Stimulated activated CD8-positive, alpha-beta memory T cell treated with anti-CD3 and anti-CD28 coated beads, Interleukin-15, amount 100 ng/mL, for 4 hours (primary cell): ENCODE data around the gene MACC1.

Source experiments
- DNase-seq, 2 donors: peaks; one replicate each; pipeline ENCODE4 v3.0.0-alpha.2; 2020; ENCODE audit warnings: low read depth in 2 of 2

The MACC1 gene

DNA sequence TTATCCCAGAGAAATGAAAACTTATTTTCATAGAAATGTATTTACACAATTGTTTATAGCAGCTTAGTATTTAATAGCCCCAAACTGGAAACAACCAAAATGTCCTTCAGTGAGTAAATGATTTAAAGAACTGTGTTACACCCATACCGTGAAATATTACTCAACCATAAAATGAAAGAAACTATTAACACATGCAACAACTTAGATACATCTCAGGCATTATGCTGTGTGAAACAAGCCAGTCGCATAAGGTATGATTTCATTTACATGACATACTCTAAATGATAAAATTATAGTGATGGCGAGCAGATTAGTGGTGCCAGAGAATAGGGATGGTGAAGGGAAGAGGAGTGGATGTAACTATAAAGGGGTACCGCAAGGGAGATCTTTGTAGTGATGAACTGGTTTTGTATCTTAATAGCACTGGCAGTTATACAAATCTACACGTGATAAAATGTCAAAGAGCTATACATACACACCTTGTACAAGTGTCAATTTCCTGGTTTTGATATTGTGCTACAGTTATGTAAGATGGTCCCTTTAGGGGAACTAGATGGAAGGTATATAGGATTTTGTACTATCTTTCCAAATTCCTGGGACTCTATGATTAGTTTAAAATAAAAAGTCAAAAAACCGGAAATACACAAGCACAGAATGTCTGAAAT is 40.5 kb downstream of the MACC1 start:
- DNase-seq = no peak

DNA sequence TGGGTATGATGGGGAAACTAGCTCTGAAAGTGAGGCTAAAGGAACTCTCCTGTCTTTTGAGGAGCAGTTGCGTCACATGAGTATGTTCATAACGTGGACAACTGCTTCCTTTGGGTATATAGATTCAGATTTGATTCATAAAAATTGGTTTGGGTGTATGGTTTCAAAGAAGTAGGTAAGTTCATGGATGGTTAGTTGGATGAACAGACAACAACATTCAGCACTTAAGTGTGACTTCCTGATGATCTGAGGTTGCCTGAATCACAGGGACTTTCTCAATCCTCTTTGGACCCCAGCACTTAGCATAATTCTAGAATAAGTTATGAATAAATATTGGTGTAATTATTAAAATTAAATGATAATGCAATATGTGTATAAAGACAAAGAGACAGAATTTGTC is 43.4 kb downstream of the MACC1 start:
- DNase-seq = no peak

- no peak for DNase-seq
Measured at GRCh38 chr7:20172736-20173334, 44.3 kb downstream of the MACC1 start.

DNA sequence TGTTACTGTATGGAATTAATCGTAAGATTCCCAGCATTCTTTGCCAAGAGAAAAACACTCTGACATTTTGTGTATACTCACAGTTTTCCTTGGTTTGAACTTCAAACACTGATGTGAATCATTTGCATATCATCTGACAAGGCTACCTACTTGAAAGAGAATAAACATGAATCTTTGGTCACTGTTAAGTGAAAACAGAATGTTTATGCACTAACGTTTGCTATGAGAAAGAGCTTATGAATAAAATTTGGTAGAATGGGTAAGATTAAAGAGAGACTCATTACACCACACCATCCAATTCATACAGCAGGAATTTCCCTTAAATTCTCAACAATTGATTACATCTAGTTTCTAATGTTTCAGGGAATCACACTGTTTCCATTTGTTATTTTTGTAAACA is 46.6 kb downstream of the MACC1 start:
- no peak for DNase-seq

GRCh38 chr7:20165146-20165510 is 52.1 kb downstream of the MACC1 start:
- DNase-seq = no peak

DNA sequence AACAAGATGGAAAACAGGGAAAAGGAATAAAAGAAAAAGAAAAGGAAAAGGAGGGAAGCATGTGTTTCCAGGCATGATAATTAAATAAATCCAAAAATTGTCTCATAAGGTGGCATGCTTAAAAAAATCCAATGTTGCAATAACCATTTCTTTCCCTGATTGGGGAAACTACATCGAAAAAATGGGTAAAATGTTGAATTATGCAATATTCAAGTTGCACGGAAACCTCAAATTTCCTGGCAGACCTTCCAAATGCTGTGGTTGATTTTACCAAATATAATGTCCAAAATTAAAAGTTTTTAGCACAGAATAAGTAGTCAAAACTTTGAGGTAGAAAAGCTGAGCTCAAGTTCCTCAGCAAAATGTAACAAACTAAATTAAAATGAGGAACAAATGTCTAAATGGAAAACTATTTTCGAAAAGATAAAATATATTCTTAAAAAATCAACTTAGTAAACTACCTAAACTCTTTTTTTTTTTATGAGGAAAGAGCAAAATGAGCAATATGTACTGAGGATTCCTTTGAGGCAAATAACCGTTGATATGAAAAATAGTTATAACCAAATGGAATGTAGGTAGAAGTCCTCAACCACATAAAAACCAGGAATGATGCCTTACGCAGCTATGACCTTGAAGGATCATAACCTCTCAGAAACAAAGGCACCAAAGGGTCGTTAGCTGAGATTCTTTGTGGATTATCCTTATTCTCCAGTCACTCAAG is 52.6 kb downstream of the MACC1 start:
- DNase-seq = no peak

GRCh38 chr7:20162665-20163064 is 54.5 kb downstream of the MACC1 start:
- DNase-seq = no peak

DNA sequence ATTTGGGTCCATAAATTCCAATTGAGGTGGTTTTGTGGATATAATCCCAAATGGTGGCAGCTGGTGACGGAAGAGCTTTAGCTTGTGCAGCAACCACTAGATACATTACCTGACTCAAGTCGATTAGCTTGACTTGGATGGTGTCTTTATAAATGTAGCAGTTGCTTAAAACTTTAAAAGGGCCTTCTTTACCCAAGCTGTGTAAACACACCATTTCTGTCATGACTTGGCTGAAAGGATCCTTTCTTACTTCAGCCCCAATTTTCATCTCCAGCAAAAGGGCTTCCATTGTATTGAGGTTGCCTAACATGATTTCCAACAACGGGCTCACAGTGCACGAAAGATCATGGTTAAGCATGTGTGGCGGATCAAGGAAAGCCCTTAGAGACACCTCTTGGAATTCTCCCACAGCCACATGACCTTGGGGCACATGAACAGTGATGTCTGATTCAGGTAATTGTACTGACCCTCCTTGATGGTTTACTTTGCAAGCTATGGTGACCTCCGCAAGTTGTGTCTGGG is 57.9 kb downstream of the MACC1 start:
- no peak for DNase-seq

GRCh38 chr7:20158684-20159083 is 58.5 kb downstream of the MACC1 start:
- no peak for DNase-seq

GRCh38 chr7:20157456-20157855 is 59.7 kb downstream of the MACC1 start:
- no peak for DNase-seq

DNA sequence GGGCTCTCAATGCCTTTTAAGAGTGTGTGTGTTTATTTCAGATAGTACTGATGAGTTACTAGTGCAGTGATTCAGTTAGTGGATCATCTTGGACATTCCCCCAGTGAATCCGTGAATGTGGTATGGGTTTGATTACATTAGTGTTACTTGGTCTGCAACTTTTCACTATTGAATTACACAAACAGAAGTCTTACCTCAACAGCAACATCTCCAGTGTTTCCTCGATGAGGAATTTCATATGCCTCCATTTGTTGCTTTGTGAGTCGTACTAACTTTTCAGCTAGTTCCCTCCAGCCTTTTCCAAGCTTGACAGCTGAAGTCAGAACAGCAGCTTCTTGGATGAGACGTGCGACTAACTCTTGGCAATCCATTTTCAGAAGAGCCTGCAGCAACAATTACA is 63.2 kb downstream of the MACC1 start:
- DNase-seq = no peak

GRCh38 chr7:20153567-20153966 is 63.6 kb downstream of the MACC1 start:
- DNase-seq = no peak

GRCh38 chr7:20152511-20152910 is 64.7 kb downstream of the MACC1 start:
- no peak for DNase-seq

DNA sequence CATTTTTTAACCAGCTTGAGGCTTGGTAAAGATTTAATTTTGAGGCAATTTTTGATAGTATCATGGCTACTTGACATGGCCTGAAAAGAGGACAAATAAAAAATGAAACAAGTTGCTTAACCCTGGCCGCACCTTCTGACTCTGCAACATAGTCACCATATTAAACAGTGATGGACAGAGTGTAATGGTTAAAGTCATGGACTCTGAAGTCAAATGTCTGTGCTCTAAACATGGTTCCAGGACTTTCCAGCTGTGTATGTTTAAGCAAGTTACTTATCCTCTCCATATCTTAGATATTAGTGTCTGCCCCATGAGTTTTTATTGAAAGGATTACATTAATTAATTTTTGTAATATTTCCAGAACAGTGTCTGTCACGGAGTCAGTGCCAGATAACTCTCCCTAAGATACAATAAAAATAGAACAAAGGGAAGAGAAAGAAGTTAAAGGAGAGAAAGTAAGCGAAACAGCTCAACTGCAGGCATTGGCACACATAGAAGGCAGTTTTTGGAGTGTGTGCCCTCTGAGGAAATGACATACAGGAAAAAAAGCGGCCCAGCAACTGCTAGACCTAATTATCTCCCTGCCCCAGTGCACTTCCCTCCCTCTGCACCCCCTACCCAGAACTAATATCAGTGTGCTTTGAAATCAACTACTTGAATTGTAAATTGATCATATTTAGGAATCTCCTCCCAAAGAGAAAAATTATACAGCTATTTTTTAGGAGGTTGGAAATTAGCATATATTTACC is 65.3 kb downstream of the MACC1 start:
- DNase-seq = no peak

DNA sequence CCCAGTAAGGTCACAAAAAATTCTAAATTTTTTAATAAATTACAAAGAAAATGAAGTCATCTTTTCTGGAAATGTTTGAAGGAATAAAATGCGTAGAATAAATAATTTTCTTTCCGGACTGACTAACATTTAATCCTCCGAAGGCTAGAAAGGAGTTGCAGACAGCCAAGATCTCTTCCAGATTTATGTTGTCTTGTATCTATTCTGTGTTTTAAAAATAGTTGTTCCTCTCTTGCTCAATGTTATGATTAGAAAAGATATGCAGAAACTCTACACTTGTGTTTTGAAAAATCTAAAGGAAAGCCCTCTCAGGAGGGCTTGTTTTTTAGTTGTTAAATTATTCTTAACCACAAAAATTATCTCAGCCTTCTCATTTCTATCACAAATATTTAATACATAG is 70.7 kb downstream of the MACC1 start:
- no peak for DNase-seq

DNA sequence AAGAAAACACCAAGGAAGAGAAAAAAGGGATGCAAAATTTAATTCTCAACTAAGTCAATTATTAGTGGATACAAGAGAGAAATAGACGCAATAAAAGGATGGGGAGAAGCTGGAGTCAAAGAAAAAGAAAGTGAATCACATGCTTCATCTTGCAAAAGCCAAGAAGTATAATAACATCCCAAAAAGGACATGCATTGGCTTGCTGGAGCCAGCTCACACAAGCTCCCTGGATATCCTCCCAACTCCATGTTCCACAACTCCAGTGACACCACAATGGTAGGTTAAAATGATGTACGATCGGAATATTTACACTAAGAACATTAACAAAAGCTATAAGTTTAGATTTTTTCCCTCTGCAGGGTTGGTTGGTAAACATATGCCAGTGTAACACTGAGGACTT is 72.4 kb downstream of the MACC1 start:
- no peak for DNase-seq

DNA sequence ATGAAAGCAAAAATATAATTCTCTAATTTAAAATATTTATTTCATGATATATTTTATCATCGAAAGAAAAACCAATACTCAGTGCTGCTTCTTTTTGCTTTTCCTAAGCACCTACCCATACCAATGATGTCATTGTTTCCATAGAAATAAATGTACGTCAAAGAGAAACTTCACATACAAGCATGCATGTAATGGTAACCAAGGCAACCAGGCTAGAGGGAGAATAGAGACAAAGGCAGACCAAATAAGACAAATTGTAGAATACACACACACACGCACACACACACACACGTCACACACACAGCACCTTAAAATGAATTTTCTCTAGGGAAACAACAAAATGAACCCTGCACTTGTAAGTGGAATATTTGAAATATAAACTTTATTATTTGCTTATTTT is 75.5 kb downstream of the MACC1 start:
- DNase-seq = no peak

GRCh38 chr7:20141002-20141345 is 76.2 kb downstream of the MACC1 start:
- no peak for DNase-seq

DNA sequence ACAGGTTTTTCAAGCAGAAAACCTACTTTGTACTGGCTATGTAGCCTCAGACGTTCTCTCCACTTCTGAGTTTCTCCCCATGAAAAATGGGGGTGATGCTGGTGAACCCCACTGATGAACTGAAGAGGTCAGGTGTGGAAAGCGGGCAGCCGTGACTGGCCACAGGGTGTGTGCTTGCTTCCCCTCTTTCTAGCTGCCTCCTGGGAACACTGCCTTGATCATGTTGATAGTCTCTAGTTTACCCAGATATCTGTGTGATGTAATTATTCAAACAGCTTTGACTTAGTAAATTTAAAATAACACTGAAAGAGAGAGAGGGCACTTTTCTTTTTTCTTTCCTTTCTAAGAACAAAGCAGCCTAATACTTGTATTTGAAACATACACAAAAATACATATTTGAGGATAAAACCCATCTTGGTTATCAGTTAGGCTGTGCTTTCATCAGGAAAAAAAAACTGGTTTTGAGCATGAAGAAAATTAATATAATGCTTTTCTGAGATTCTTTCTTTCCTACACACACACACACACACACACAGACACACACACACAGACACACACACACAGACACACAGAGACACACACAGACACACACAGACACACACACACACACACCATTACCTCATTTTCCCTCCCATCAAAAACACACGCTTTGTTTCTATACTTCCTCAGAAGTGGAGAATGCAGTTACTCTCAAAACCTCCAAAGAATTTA is 76.7 kb downstream of the MACC1 start:
- DNase-seq = no peak

- DNase-seq = no peak
Measured at GRCh38 chr7:20136647-20137046, 80.5 kb downstream of the MACC1 start.

GRCh38 chr7:20133803-20134202 is 83.4 kb downstream of the MACC1 start:
- DNase-seq = no peak

DNA sequence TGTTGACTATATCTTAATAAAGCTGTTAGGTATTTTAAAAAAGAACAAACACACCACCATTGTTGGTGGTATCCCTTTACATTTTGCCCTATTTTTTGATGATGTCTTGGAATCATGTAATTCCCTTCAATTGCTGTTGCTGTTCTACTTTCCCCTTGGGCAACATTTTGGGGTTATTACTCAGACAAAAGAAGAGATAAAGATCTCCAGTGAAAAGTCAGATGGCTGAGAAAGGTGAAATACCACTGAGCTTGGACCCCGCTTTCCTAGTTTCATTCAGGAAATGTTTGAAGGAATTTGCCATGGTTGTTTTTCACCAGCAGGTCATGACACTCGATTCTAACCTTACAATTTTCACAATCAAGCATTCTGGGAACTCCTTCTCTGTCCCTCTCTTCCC is 84.6 kb downstream of the MACC1 start:
- no peak for DNase-seq
